ENCODE results near the gene CPM. TPM values are rescaled to one million over a fixed set of nuclear protein-coding genes. Genes with fewer than 3 reads are reported as not detected.

CPM gene
- total and polyA plus RNA-seq, 9 donors: 2.0 to 11.3 (median 3.5) TPM

DNA sequence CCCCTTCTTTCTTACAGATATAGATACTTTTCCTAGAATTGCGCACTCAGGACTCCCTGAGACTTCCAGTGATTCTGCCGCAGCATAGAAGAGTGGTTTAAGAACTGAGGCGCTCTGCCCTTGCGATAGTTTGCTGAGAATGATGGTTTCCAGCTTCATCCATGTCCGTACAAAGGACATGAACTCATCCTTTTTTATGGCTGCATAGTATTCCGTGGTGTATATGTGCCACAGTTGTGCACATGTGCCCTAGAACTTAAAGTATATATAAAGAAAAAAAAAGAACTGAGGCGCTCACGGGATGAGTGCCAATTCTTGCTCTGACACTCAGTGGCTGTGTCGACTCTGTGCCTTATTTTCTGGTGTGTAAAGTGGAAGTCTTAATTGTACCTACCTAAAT lies 1.4 kb upstream of the CPM start:
- Histone ChIP-seq H3K27me3 (ENCODE audit: control insufficient read depth, insufficient read depth, low read length) (peaks cover 14% of the 10 kb centered on the region), H3K4me1 (ENCODE audit: control insufficient read depth, insufficient read depth, low read length) (peaks cover 9% of the 10 kb centered on the region), H3K27ac (ENCODE audit: low read length) (no peak overlapping the region), H3K36me3 (ENCODE audit: control insufficient read depth, insufficient read depth, low read length) (no peaks in the 10 kb centered on the region), H3K4me3 (ENCODE audit: low read length) (no peak overlapping the region), H3K9me3 (replicated peaks; ENCODE audit: control insufficient read depth, low read depth, low read length) (no peaks in the 10 kb centered on the region)
- DNase-seq: no peak
- WGBS (ENCODE audit: insufficient coverage): 100% methylated on average over 3 of the region's 9 CpGs

DNA sequence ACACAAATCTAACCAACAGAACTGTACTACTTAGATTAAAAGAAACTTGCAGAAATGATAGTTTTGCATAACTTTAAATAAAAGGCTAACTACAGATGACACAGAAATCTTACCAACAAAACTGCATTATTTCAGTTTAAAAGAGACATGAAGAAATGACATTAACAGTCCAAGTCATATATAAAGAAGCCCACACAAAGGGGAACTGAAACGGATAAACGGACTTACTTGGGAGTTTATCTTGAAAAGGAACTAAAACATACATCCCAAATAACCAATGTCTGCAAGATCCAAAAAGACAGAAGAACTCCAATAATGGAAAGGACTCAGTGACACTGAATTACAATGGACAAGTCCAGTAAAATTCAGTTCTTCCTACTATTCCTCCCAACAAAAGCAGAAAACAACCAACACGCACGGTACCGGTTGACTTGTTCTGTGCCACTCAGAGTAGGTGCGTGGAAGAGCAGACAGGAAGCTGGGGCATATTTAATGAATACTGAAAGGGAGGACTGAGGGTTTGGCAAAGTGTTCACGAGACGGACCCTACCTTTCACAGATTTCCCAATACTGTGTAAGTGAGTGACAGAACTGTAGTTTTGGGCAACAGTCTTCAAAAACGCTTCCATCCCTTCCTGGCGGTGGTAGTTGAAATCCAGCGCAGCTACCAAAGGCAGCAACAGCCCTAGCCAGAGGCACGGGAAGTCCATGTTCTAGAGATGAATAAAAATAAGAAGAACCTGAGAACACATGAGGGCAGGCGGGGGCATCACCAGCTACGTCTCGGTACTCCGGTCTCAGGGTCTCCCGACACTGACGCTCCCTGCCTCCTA lies 627 bp downstream of the CPM start:
- Histone ChIP-seq H3K27me3 (ENCODE audit: control insufficient read depth, insufficient read depth, low read length) (peaks cover 14% of the 10 kb centered on the region), H3K36me3 (ENCODE audit: control insufficient read depth, insufficient read depth, low read length) (no peaks in the 10 kb centered on the region), H3K27ac (ENCODE audit: low read length) (no peak overlapping the region), H3K9me3 (replicated peaks; ENCODE audit: control insufficient read depth, low read depth, low read length) (no peaks in the 10 kb centered on the region), H3K4me3 (ENCODE audit: low read length) (peak overlapping the region; percentile 55), H3K4me1 (ENCODE audit: control insufficient read depth, insufficient read depth, low read length) (peaks cover 9% of the 10 kb centered on the region)
- WGBS (ENCODE audit: insufficient coverage): 0% methylated on average over 7 of the region's 18 CpGs
- DNase-seq: peak; percentile 28

DNA sequence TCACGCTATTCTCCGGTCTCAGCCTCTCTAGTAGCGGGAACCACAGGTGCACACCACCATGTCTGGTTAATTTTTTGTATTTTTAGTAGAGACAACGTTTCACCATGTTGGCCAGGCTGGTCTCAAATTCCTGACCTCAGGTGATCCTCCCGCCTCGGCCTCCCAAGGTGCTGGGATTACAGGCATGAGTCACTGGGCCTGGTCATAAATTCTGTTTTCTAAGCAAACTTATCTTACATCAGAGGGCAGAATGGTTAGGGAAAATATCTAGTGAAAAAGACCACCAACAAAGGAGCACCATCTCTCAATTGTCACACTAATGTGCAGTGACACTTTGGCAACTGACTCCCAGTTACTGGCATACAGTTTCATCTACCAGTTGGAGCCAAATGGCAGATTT lies 2.8 kb downstream of the CPM start:
- peaks cover 14% of the 10 kb centered on the region for H3K27me3 ChIP-seq (ENCODE audit: control insufficient read depth, insufficient read depth, low read length)
- H3K4me3 ChIP-seq (ENCODE audit: low read length): no peak overlapping the region
- H3K27ac ChIP-seq (ENCODE audit: low read length): no peak overlapping the region
- H3K36me3 ChIP-seq (ENCODE audit: control insufficient read depth, insufficient read depth, low read length): no peaks in the 10 kb centered on the region
- no peak for DNase-seq
- no peaks in the 10 kb centered on the region for H3K9me3 ChIP-seq (replicated peaks; ENCODE audit: control insufficient read depth, low read depth, low read length)
- H3K4me1 ChIP-seq (ENCODE audit: control insufficient read depth, insufficient read depth, low read length): peaks cover 9% of the 10 kb centered on the region
- WGBS (ENCODE audit: insufficient coverage): 72% methylated on average over 4 of the region's 6 CpGs

DNA sequence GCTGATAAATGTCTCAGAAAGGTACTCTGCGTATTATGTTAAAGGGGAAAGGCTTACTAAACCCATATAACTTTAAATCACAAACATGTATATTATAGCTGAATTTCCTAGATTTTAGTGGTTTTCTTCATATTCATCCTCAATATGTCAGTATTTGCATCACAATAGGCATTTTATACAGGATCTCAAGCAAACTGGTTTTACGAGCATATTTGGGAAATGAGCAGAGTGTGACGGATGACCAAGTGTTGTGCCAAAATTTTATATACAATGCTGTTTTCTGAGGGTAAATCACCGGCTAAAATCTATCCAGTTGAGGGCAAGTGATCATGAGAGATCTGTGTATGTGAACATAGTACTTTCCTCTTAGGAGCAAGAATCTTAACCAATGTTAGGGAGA lies 8.4 kb downstream of the CPM start:
- Histone ChIP-seq H3K27ac (ENCODE audit: low read length) (no peak overlapping the region), H3K4me1 (ENCODE audit: control insufficient read depth, insufficient read depth, low read length) (no peaks in the 10 kb centered on the region), H3K27me3 (ENCODE audit: control insufficient read depth, insufficient read depth, low read length) (no peaks in the 10 kb centered on the region), H3K9me3 (replicated peaks; ENCODE audit: control insufficient read depth, low read depth, low read length) (no peaks in the 10 kb centered on the region), H3K36me3 (ENCODE audit: control insufficient read depth, insufficient read depth, low read length) (no peaks in the 10 kb centered on the region), H3K4me3 (ENCODE audit: low read length) (no peak overlapping the region)
- no peak for DNase-seq
- 80% methylated on average over 1 of the region's 4 CpGs for WGBS (ENCODE audit: insufficient coverage)

DNA sequence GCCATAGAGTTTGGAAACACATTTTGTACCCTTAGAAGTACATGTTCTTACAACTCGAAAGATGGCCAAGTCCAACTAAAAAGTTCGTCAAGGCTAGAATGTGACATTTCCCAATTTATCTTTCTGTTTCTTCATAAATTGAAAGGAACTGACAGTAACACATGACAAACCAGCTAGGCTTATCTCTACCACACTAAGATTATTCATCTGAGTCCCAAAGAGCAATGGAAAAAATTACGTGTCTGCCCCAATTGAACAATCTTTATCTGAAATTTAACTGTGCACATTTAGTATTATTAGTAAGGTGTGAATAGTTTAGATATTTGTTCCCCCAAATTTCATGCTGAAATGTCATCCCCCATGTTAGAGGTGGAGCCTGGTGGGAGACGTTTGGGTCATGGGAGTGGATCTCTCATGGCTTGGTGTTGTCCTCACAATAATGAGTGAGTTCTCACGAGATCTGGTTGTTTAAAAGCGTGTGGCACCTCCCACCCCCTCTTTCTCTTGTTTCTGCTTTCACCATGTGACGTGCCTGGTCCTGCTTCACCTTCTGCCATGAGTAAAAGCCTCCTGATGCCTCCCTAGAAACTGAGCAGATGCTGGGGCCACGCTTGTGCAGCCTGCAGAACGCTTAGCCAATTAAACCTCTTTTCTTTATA lies 13.3 kb downstream of the CPM start:
- no peak for DNase-seq
- H3K27me3 ChIP-seq (ENCODE audit: control insufficient read depth, insufficient read depth, low read length): no peaks in the 10 kb centered on the region
- H3K36me3 ChIP-seq (ENCODE audit: control insufficient read depth, insufficient read depth, low read length): no peaks in the 10 kb centered on the region
- H3K4me1 ChIP-seq (ENCODE audit: control insufficient read depth, insufficient read depth, low read length): no peaks in the 10 kb centered on the region
- no peak overlapping the region for H3K27ac ChIP-seq (ENCODE audit: low read length)
- H3K4me3 ChIP-seq (ENCODE audit: low read length): no peak overlapping the region
- no peaks in the 10 kb centered on the region for H3K9me3 ChIP-seq (replicated peaks; ENCODE audit: control insufficient read depth, low read depth, low read length)
- 79% methylated on average over 5 of the region's 9 CpGs for WGBS (ENCODE audit: insufficient coverage)

DNA sequence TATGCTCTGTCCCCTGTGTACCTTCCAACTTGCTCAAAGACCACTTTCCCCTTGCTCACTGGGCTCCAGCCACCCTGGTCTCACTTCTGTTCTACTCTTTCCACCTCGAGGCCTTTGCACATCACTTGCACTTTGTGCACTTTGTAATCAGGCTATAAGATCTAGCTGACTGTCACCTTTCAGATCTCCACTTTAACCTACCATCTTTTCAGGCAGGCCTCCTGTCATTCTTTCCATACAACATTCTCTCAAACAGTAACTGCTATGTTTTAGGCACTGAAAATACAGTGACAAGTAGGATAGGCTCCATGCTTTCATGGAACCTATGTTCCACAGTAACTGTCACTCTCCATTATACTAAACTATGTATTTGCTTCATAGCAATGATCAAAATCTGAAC lies 14.0 kb downstream of the CPM start:
- no peak overlapping the region for H3K4me3 ChIP-seq (ENCODE audit: low read length)
- no peak overlapping the region for H3K27ac ChIP-seq (ENCODE audit: low read length)
- H3K4me1 ChIP-seq (ENCODE audit: control insufficient read depth, insufficient read depth, low read length): no peaks in the 10 kb centered on the region
- H3K9me3 ChIP-seq (replicated peaks; ENCODE audit: control insufficient read depth, low read depth, low read length): no peaks in the 10 kb centered on the region
- no peak for DNase-seq
- no peaks in the 10 kb centered on the region for H3K36me3 ChIP-seq (ENCODE audit: control insufficient read depth, insufficient read depth, low read length)
- 94% methylated on average over 1 of the region's 1 CpG for WGBS (ENCODE audit: insufficient coverage)
- H3K27me3 ChIP-seq (ENCODE audit: control insufficient read depth, insufficient read depth, low read length): no peaks in the 10 kb centered on the region

DNA sequence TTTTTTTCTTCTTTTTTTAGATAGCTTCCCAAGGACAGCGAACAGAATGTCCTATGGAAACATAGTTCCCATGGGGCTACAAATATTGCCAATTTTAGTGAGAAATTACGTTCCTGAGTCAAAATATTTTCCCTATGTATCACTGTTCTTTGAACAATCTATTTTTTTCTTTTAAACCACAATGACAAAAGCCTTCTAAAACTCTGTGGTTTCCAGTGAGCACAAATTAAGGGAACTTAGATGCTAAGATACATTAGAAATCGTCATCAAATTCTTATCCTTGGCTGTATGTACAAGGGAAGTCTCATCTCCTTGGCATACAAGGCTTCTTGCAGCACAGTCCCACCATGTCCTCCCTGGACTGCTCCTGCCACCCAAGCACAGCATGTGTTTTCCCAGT lies 17.9 kb downstream of the CPM start:
- WGBS (ENCODE audit: insufficient coverage): no CpG with 5 or more reads among the region's 3 CpGs
- Histone ChIP-seq H3K36me3 (ENCODE audit: control insufficient read depth, insufficient read depth, low read length) (no peaks in the 10 kb centered on the region), H3K9me3 (replicated peaks; ENCODE audit: control insufficient read depth, low read depth, low read length) (no peaks in the 10 kb centered on the region), H3K27ac (ENCODE audit: low read length) (no peak overlapping the region), H3K4me1 (ENCODE audit: control insufficient read depth, insufficient read depth, low read length) (no peaks in the 10 kb centered on the region), H3K4me3 (ENCODE audit: low read length) (no peak overlapping the region), H3K27me3 (ENCODE audit: control insufficient read depth, insufficient read depth, low read length) (no peaks in the 10 kb centered on the region)
- DNase-seq: peak; percentile 41

DNA sequence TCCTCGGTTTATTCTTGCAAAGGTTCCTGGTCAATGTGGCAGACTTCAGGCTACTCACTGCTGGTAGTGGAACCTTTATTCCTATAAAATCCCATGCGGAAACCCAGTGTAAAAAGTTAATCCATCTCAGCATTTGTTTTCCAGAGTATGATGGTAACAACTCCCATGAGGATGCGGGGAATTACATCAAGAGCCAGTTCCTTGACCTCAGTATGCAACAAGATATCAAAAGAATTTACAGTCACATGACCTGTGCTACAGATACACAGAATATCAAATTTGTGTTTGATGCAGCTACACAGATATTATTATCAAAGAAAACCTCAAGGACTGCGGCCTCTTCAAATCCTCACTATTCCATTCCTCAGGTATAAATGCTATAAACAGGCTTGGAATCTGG lies 19.3 kb downstream of the CPM start:
- no peaks in the 10 kb centered on the region for H3K9me3 ChIP-seq (replicated peaks; ENCODE audit: control insufficient read depth, low read depth, low read length)

DNA sequence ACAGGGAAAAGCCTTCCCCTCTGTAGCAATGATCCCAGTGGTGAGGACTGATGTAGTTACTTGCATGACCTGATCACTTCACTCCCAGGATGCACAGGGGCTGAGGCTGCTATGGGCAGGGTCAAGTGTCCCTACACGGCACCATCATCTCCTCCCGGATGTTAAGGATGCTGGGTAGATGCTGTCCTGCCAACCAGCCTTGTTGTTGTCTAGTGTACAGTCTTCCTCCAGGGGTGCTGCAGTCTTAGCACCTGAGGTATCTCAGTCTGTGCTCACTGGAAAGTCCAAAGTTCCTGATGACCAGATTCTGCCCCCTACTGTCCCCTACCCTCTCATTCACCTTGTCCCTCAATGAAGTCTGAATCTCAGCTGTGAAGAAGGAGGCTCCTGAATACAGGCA lies 20.1 kb downstream of the CPM start:
- Histone ChIP-seq H3K4me3 (ENCODE audit: low read length) (no peak overlapping the region), H3K36me3 (ENCODE audit: control insufficient read depth, insufficient read depth, low read length) (no peaks in the 10 kb centered on the region), H3K27me3 (ENCODE audit: control insufficient read depth, insufficient read depth, low read length) (no peaks in the 10 kb centered on the region), H3K4me1 (ENCODE audit: control insufficient read depth, insufficient read depth, low read length) (no peaks in the 10 kb centered on the region), H3K27ac (ENCODE audit: low read length) (no peak overlapping the region), H3K9me3 (replicated peaks; ENCODE audit: control insufficient read depth, low read depth, low read length) (no peaks in the 10 kb centered on the region)
- DNase-seq: no peak
- WGBS (ENCODE audit: insufficient coverage): 70% methylated on average over 2 of the region's 2 CpGs

More for the DNA sequence above, 19.3 kb downstream of the CPM start:
- H3K4me1 ChIP-seq (ENCODE audit: control insufficient read depth, insufficient read depth, low read length): no peaks in the 10 kb centered on the region
- DNase-seq: no peak
- no peaks in the 10 kb centered on the region for H3K27me3 ChIP-seq (ENCODE audit: control insufficient read depth, insufficient read depth, low read length)
- WGBS (ENCODE audit: insufficient coverage): 100% methylated on average over 1 of the region's 4 CpGs
- no peaks in the 10 kb centered on the region for H3K36me3 ChIP-seq (ENCODE audit: control insufficient read depth, insufficient read depth, low read length)
- H3K27ac ChIP-seq (ENCODE audit: low read length): no peak overlapping the region
- H3K4me3 ChIP-seq (ENCODE audit: low read length): no peak overlapping the region

DNA sequence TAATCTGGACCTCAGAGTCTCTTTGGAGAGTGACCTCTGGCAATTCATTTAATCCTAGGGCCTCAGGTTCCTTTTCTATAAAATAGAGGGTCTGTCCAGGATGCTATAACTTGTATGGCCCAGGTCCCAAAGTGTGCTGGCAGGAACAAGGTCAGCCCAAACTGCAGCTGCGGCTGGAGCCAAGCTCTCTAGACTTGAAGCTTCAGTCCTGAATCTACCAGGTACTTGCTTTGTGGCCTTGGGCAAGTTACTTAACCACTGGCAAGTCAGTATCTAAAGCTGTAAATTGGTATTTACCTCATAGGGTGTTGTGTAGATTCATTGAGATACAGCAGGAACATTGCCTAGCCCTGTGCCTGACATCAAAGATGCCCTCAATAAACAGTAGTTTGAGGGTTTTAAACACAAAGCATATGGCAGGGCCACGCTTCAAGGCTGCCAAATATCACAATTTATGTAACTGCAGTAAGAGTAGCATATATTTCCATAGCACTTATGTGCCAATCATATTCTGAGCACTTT lies 21.7 kb downstream of the CPM start:
- no peaks in the 10 kb centered on the region for H3K9me3 ChIP-seq (replicated peaks; ENCODE audit: control insufficient read depth, low read depth, low read length)
- WGBS (ENCODE audit: insufficient coverage): 40% methylated on average over 1 of the region's 2 CpGs
- DNase-seq: no peak
- H3K4me3 ChIP-seq (ENCODE audit: low read length): no peak overlapping the region
- H3K36me3 ChIP-seq (ENCODE audit: control insufficient read depth, insufficient read depth, low read length): no peaks in the 10 kb centered on the region
- no peak overlapping the region for H3K27ac ChIP-seq (ENCODE audit: low read length)
- no peaks in the 10 kb centered on the region for H3K4me1 ChIP-seq (ENCODE audit: control insufficient read depth, insufficient read depth, low read length)
- H3K27me3 ChIP-seq (ENCODE audit: control insufficient read depth, insufficient read depth, low read length): no peaks in the 10 kb centered on the region

All from muscle of leg (tissue), 11 donors.